K562 (cell line): ENCODE measurements around the gene HMBS. TPM values are rescaled to one million over a fixed set of nuclear protein-coding genes. Genes with fewer than 3 reads are reported as not detected.

ENCODE experiments used
- ARID1B ChIP-seq: fragments of 450-650 bp; IDR thresholded peaks from 2 replicates; pipeline ENCODE4 v1.6.1; 2016; ENCODE audit warnings: antibody characterized with exemption, mild to moderate bottlenecking, inconsistent platforms
- ASH1L ChIP-seq: fragments of 450-650 bp; IDR thresholded peaks from 2 replicates; pipeline ENCODE4 v1.6.1; 2018; ENCODE audit warnings: borderline replicate concordance, mild to moderate bottlenecking, low read depth; ENCODE audit not compliant: partially characterized antibody
- DDX20 ChIP-seq: fragments of 450-650 bp; IDR thresholded peaks from 2 replicates; pipeline ENCODE4 v1.6.1; 2016; ENCODE audit warnings: missing genetic modification characterization, low read depth, mild to moderate bottlenecking, missing compliant biosample characterization, moderate library complexity
- ESRRA ChIP-seq: fragments of 450-650 bp; IDR thresholded peaks from 2 replicates; pipeline ENCODE4 v1.6.1; 2014; ENCODE audit warnings: low read depth, mild to moderate bottlenecking, moderate library complexity, borderline replicate concordance
- FOXK2 ChIP-seq, 2 experiments: fragments of 450-650 bp; IDR thresholded peaks in 1 of 2; conservative IDR thresholded peaks in 1 of 2; 2 replicates each; pipeline ENCODE4 v1.6.1; 2016; ENCODE audit warnings: low read depth in 2 of 2, mild to moderate bottlenecking in 1 of 2
- GATAD2B ChIP-seq: fragments of 450-650 bp; IDR thresholded peaks from 2 replicates; pipeline ENCODE4 v1.6.1; 2017; ENCODE audit warnings: mild to moderate bottlenecking, borderline replicate concordance
- POLR2B ChIP-seq: fragments of 450-650 bp; IDR thresholded peaks from 2 replicates; pipeline ENCODE4 v1.6.1; 2018; ENCODE audit warnings: low read depth; ENCODE audit not compliant: partially characterized antibody
- RBM15 ChIP-seq: fragments of 200-400 bp; formaldehyde crosslinking; IDR thresholded peaks from 2 replicates; pipeline ENCODE4 v1.6.1; 2018; ENCODE audit warnings: mild to moderate bottlenecking, low read length, moderate library complexity; ENCODE audit not compliant: insufficient read depth
- SAFB2 ChIP-seq: fragments of 200-400 bp; formaldehyde crosslinking; IDR thresholded peaks from 2 replicates; pipeline ENCODE4 v1.6.1; 2018; ENCODE audit warnings: borderline replicate concordance, low read length, low read depth, moderate library complexity; ENCODE audit not compliant: severe bottlenecking
- SMARCC2 ChIP-seq: fragments of 450-650 bp; IDR thresholded peaks from 2 replicates; pipeline ENCODE4 v1.6.1; 2017; ENCODE audit warnings: antibody characterized with exemption, moderate library complexity, mild to moderate bottlenecking, low read depth
- SPI1 ChIP-seq: IDR thresholded peaks from 2 replicates; pipeline ENCODE4 v1.6.1; 2011; ENCODE audit warnings: low read depth, low read length, control low read depth, borderline replicate concordance
- STAG1 ChIP-seq: sonication (generic); formaldehyde crosslinking; IDR thresholded peaks from 2 replicates; pipeline ENCODE4 v1.5.0; 2020; ENCODE audit warnings: missing genetic modification reagents, borderline replicate concordance
- TAF15 ChIP-seq: fragments of 200-400 bp; formaldehyde crosslinking; IDR thresholded peaks from 2 replicates; pipeline ENCODE4 v1.6.1; 2017; ENCODE audit warnings: mild to moderate bottlenecking, low read depth, low read length, moderate library complexity
- TEAD1 ChIP-seq, 2 experiments: fragments of 450-650 bp in 1 of 2; sonication (generic) in 1 of 2; formaldehyde crosslinking; IDR thresholded peaks; 2 replicates each; pipeline versions ENCODE4 v1.4.0 to v1.8.0; 2020 to 2022; ENCODE audit warnings: mild to moderate bottlenecking in 2 of 2, missing genetic modification reagents in 1 of 2
- ZNF174 ChIP-seq: fragments of 250-450 bp; sonication (Bioruptor Pico); IDR thresholded peaks from 2 replicates; pipeline ENCODE4 v1.4.0; 2020; ENCODE audit warnings: mild to moderate bottlenecking
- ZNF280B ChIP-seq: fragments of 250-450 bp; sonication (Bioruptor Pico); IDR thresholded peaks from 2 replicates; pipeline ENCODE4 v1.5.1; 2021; ENCODE audit warnings: mild to moderate bottlenecking
- ZNF609 ChIP-seq: sonication (generic); formaldehyde crosslinking; IDR thresholded peaks from 2 replicates; pipeline ENCODE4 v1.8.1; 2023; ENCODE audit warnings: missing genetic modification reagents, mild to moderate bottlenecking, borderline replicate concordance
- polyA plus RNA-seq, 8 experiments: library from polyadenylated mRNA; depleted of rRNA in 4 of 8; stranded (reverse) in 5 of 8; unstranded in 3 of 8; fragments of >200 nt; fragmentation: Nextera tagmentation in 2 of 8; fragmentation: Illumina TruSeq in 1 of 8; extraction: Ambion mirVana in 2 of 8; extraction: Trizol in 1 of 8; gene quantifications; 2 replicates each; pipeline versions ENCODE4 v1.2.1 to v1.2.3, GENCODE V29; 2011 to 2014; ENCODE audit warnings: inconsistent platforms in 1 of 8, missing spikeins in 1 of 8
- total RNA-seq, 7 experiments: library from RNA; depleted of rRNA in 6 of 7; stranded (reverse); fragments of >200 nt in 6 of 7; fragmentation: Illumina TruSeq in 2 of 7; extraction: Trizol in 2 of 7; gene quantifications; 2 replicates each; pipeline versions ENCODE4 v1.2.1 to v1.2.3, GENCODE V29; 2011 to 2021; ENCODE audit warnings: low replicate concordance in 1 of 7
- TF ChIP-seq, protein P1 (sequence below): fragments of 450-650 bp; IDR thresholded peaks from 2 replicates; pipeline ENCODE4 v1.6.1; 2014; ENCODE audit warnings: low read depth, mild to moderate bottlenecking, moderate library complexity, borderline replicate concordance
- TF ChIP-seq, protein P2 (sequence below), 2 experiments: fragments of 450-650 bp; conservative IDR thresholded peaks; 2 replicates each; pipeline ENCODE4 v1.6.1; 2017; ENCODE audit warnings: mild to moderate bottlenecking in 2 of 2, moderate library complexity in 2 of 2

Gene HMBS
- total and polyA plus RNA-seq, 9 of the 15 experiments (the other 6 are each of a cell fraction or from before 2014, with no cell fraction given): 56.9 to 385 (median 286) TPM

DNA sequence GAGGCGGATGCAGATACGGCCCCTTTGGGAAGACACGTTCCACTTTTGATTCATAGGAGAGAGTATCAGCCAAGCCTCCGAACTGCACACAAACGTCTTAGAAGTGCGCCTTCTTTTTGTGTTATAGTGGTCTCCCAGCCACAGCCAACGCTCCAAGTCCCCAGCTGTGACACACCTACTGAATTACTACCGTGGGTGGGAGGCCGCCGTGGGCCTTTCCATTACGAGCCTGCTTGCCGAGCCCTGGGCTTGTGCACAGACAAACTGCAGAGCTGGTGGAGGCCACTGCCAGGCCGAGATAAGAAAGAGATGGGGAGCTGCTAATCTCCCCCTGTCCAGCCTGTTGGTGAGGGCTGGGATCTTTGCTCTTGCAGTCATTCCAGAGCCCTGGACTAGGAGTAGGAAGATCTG is 761 bp downstream of the HMBS start (continued):
- TF ChIP-seq ESRRA (no peak), TAF15 (no peak), ZNF609 (CRISPR knock-in tag) (no peak), GATAD2B (no peak), POLR2B (no peak), SAFB2 (no peak), TEAD1 (CRISPR knock-in tag; IDR thresholded peaks at IDR 0.05) (peak in 1 of 2 experiments; percentile 71; a peak in 1 of 4 replicates), SPI1 (no peak), FOXK2 (conservative IDR thresholded peaks at IDR 0.05 in 1 of 2, IDR thresholded peaks at IDR 0.05 in 1 of 2; ENCODE audit: low read depth in 2 of 2) (no peak), ASH1L (no peak), DDX20 (tag) (no peak), STAG1 (CRISPR knock-in tag) (no peak), ZNF280B (CRISPR knock-in tag) (no peak), ARID1B (peak; percentile 96), ZNF174 (CRISPR knock-in tag) (no peak), SMARCC2 (peak; percentile 75; the same call in 1 of the 2 replicates), RBM15 (no peak)
- TF ChIP-seq, protein P1, sequence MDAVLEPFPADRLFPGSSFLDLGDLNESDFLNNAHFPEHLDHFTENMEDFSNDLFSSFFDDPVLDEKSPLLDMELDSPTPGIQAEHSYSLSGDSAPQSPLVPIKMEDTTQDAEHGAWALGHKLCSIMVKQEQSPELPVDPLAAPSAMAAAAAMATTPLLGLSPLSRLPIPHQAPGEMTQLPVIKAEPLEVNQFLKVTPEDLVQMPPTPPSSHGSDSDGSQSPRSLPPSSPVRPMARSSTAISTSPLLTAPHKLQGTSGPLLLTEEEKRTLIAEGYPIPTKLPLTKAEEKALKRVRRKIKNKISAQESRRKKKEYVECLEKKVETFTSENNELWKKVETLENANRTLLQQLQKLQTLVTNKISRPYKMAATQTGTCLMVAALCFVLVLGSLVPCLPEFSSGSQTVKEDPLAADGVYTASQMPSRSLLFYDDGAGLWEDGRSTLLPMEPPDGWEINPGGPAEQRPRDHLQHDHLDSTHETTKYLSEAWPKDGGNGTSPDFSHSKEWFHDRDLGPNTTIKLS: no peak
- TF ChIP-seq, protein P2, sequence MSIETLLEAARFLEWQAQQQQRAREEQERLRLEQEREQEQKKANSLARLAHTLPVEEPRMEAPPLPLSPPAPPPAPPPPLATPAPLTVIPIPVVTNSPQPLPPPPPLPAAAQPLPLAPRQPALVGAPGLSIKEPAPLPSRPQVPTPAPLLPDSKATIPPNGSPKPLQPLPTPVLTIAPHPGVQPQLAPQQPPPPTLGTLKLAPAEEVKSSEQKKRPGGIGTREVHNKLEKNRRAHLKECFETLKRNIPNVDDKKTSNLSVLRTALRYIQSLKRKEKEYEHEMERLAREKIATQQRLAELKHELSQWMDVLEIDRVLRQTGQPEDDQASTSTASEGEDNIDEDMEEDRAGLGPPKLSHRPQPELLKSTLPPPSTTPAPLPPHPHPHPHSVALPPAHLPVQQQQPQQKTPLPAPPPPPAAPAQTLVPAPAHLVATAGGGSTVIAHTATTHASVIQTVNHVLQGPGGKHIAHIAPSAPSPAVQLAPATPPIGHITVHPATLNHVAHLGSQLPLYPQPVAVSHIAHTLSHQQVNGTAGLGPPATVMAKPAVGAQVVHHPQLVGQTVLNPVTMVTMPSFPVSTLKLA (conservative IDR thresholded peaks at IDR 0.05): no peak; a peak in 2 of 4 replicates
